Type B pancreatic cell (in vitro differentiated cells): ENCODE data around the gene NUSAP1. TPM values are rescaled to one million over a fixed set of nuclear protein-coding genes. Genes with fewer than 3 reads are reported as not detected.
"Not testable (repeated sequence)": the region's sequence is repeated elsewhere in the genome, so short reads cannot be mapped to it uniquely, and the experiment has no call there.

Experiments used
- DNase-seq: peaks from one replicate; pipeline ENCODE4 v3.0.0; 2021; ENCODE audit warnings: mixed read lengths; ENCODE audit not compliant: unreplicated experiment; ENCODE audit errors: extremely low spot score
- H3K27ac Mint-ChIP-seq: 2 replicates; pipeline ENCODE4 v1.8.0; 2021; ENCODE audit warnings: mild to moderate bottlenecking, mixed read lengths
- H3K27me3 Mint-ChIP-seq: 2 replicates; pipeline ENCODE4 v1.8.0; 2021; ENCODE audit warnings: mixed read lengths
- H3K36me3 Mint-ChIP-seq: 2 replicates; pipeline ENCODE4 v1.8.0; 2021; ENCODE audit warnings: mixed read lengths
- H3K4me1 Mint-ChIP-seq: one replicate; pipeline ENCODE4 v1.8.0; 2021; ENCODE audit warnings: mixed read lengths; ENCODE audit not compliant: unreplicated experiment
- H3K4me3 Mint-ChIP-seq: 2 replicates; pipeline ENCODE4 v1.8.0; 2021; ENCODE audit warnings: mild to moderate bottlenecking, mixed read lengths
- H3K9me3 Mint-ChIP-seq: 2 replicates; pipeline ENCODE4 v1.8.0; 2021; ENCODE audit warnings: mixed read lengths
- total RNA-seq: library from RNA; stranded (reverse); gene quantifications from 2 replicates; pipeline ENCODE4 v1.2.1, GENCODE V29; 2021; ENCODE audit warnings: low replicate concordance
- TF ChIP-seq, protein P1 (sequence below): fragments of 200-600 bp; sonication (generic); conservative IDR thresholded peaks from 2 replicates; pipeline ENCODE4 v1.5.0; 2021; ENCODE audit warnings: antibody characterized with exemption, mild to moderate bottlenecking

The NUSAP1 gene
- total RNA-seq, 1 donor from 2014 or later, result 113 TPM

DNA sequence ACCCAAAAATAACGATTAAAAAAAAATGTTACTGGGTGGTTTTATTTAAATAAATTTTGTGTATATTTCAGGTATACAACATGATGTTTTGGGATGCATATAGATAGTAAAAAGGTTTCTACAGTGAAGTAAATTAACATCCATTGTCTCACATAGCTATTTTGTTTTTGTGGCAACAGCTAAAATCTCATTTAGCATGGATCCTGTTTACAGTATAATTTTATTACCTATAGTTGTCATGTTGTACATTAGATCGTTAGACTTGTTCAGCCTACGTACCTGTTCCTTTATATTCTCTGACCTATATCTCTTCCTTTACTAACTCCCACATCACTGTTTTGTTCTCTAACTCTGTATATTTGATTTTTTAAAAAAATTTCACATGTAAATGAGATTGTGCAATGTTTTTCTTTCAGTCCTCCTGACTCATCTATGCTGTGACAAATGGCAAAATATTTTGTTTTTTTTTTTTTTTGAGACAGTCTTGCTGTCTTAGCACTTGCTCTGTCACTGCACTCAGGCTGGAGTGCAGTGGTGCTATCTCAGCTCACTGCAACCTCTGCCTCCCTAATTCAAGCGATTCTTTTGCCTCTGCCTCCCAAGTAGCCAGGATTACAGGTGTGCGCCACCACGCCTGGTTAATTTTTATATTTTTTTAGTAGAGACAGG, 45.9 kb upstream of the NUSAP1 start:
- Mint-ChIP-seq H3K27me3 (no peaks in the 10 kb centered on the region), H3K4me1 (peaks cover 21% of the 10 kb centered on the region), H3K9me3 (no peaks in the 10 kb centered on the region), H3K36me3 (peaks cover 33% of the 10 kb centered on the region), H3K4me3 (peak overlapping the region; percentile 66), H3K27ac (peak overlapping the region; percentile 78)
- DNase-seq, result no peak
- TF ChIP-seq, protein P1, sequence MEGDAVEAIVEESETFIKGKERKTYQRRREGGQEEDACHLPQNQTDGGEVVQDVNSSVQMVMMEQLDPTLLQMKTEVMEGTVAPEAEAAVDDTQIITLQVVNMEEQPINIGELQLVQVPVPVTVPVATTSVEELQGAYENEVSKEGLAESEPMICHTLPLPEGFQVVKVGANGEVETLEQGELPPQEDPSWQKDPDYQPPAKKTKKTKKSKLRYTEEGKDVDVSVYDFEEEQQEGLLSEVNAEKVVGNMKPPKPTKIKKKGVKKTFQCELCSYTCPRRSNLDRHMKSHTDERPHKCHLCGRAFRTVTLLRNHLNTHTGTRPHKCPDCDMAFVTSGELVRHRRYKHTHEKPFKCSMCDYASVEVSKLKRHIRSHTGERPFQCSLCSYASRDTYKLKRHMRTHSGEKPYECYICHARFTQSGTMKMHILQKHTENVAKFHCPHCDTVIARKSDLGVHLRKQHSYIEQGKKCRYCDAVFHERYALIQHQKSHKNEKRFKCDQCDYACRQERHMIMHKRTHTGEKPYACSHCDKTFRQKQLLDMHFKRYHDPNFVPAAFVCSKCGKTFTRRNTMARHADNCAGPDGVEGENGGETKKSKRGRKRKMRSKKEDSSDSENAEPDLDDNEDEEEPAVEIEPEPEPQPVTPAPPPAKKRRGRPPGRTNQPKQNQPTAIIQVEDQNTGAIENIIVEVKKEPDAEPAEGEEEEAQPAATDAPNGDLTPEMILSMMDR, result no peak

DNA sequence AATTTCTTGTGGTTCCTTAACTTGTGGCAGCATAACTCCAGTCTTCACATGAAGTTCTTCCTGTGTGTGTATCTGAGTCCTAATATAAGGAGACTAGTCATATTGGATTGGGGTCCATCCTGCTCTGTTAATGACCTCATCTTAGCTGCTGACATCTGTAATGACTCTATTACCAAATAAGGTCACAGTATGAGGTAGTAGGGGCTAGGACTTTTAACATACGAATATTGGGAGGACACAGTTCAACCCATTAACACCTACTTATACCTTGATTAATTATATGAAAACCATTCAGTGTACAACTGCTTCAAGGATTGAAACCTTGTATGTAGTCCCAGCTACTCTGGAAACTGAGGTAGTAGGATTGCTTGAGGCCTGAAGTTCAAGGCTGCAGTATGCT, 44.2 kb upstream of the NUSAP1 start:
- TF ChIP-seq, protein P1, result no peak
- Mint-ChIP-seq H3K36me3 (peaks cover 33% of the 10 kb centered on the region), H3K9me3 (no peaks in the 10 kb centered on the region), H3K4me1 (peaks cover 13% of the 10 kb centered on the region), H3K27ac (no peak overlapping the region), H3K27me3 (no peaks in the 10 kb centered on the region), H3K4me3 (no peak overlapping the region)
- no peak for DNase-seq

DNA sequence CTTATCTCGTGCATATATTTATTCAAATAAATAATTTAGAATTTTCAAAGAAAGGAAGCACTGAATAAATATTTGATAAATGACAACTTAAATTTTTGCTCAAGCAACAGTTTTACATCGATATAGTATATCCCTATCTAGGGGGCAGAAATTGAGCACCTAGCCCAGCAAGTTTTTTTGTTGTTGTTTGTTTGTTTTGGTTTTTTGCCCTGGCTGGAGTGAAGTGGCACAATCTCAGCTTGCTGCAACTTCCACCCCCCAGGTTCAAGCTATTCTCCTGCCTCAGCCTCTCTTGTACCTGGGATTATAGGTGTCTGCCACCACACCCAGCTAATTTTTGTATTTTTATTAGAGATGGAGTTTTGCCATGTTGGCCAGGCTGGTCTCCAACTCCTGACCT, 42.7 kb upstream of the NUSAP1 start:
- no peak for DNase-seq
- TF ChIP-seq, protein P1, result no peak
- H3K27ac Mint-ChIP-seq, result no peak overlapping the region
- H3K36me3 Mint-ChIP-seq, result peaks cover 38% of the 10 kb centered on the region
- no peak overlapping the region for H3K4me3 Mint-ChIP-seq
- H3K27me3 Mint-ChIP-seq, result no peaks in the 10 kb centered on the region
- no peaks in the 10 kb centered on the region for H3K9me3 Mint-ChIP-seq
- H3K4me1 Mint-ChIP-seq, result peaks cover 10% of the 10 kb centered on the region

DNA sequence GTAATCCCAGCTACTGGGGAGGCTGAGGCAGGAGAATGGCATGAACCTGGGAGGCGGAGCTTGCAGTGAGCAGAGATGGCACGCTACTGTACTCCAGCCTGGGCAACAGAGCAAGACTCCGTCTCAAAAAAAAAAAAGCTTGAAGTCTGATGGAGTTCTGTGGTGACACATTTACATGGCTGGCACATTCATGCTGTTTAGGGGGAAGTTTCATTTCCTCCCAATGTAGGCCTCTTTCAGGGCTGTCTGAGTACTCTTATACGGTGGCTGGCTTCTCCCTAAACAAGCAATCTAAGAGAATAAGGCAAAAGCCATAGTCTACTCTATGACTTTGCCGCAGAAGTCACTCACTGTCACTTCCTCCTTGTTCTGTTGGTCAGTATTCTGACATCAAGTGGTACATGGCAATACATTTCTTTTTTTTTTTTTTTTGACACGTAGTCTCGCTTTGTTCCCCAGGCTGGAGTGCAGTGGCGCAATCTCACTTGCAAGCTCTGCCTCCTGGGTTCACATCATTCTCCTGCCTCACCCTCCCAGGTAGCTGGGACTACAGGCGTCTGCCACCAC, 41.5 kb upstream of the NUSAP1 start:
- Mint-ChIP-seq H3K4me1 (no peaks in the 10 kb centered on the region), H3K27me3 (no peaks in the 10 kb centered on the region), H3K4me3 (no peak overlapping the region), H3K9me3 (no peaks in the 10 kb centered on the region), H3K27ac (no peak overlapping the region), H3K36me3 (peaks cover 35% of the 10 kb centered on the region)
- TF ChIP-seq, protein P1, result no peak
- peak; percentile 20 for DNase-seq

DNA sequence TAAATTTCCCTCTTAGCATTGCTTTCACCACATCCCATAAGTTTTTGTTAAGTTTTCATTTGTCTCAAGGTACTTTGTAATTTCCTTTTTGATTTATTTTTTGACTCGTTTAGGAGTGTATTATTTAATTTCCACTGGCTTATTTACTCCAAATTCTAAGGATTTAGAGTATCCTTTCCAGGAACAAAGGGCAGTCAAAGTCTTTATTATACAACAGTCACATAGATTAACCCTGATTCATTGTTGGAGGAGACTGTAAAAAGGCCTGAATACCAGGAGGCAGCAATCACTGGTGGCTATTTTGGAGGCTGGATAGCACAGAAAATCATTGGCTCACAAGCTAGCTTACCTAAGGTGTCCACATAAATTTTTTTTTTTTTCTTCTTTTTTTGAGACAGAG, 40.2 kb upstream of the NUSAP1 start:
- peaks cover 25% of the 10 kb centered on the region for H3K36me3 Mint-ChIP-seq
- DNase-seq, result no peak
- no peaks in the 10 kb centered on the region for H3K4me1 Mint-ChIP-seq
- no peaks in the 10 kb centered on the region for H3K9me3 Mint-ChIP-seq
- H3K27me3 Mint-ChIP-seq, result no peaks in the 10 kb centered on the region
- TF ChIP-seq, protein P1, result no peak
- no peak overlapping the region for H3K27ac Mint-ChIP-seq
- H3K4me3 Mint-ChIP-seq, result no peak overlapping the region

DNA sequence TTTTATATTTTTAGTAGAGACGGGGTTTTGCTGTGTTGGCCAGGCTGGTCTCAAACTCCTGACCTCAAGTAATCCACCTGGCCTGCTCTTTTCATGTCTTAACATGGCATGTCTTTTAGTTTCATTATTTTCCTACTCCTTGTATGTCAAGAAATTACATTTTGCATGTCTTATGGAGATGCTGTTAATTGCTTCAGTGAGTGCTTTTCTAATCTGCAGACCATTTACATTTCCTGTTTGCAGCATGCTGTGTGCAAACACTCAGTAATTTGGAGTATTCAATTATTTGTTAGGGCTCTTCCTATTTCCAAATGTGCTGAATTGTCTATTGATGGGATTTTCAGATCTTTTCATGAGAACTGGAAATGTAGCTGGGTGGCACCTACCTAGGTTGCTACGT, 31.5 kb upstream of the NUSAP1 start:
- not testable (repeated sequence) for H3K4me3 Mint-ChIP-seq, H3K27ac Mint-ChIP-seq, DNase-seq, H3K4me1 Mint-ChIP-seq, H3K9me3 Mint-ChIP-seq, H3K27me3 Mint-ChIP-seq
- peaks cover 15% of the 10 kb centered on the region for H3K36me3 Mint-ChIP-seq
